Subcutaneous abdominal adipose tissue (tissue), 5 donors: ENCODE data around the gene FGF9.
A peak's percentile ranks its signal among the peaks of the same experiment; 100 is the strongest.

Experiments
- H3K27ac ChIP-seq: one replicate; pipeline ENCODE4 v1.7.0; 2013; ENCODE audit warnings: low read depth, mild to moderate bottlenecking, inconsistent platforms, low read length, moderate library complexity
- H3K27me3 ChIP-seq, 5 donors: one replicate each; pipeline ENCODE4 v1.7.0; 2013; ENCODE audit warnings: low read length in 5 of 5, inconsistent platforms in 1 of 5; ENCODE audit not compliant: control insufficient read depth in 5 of 5, insufficient read depth in 4 of 5
- H3K36me3 ChIP-seq, 5 donors: one replicate each; pipeline ENCODE4 v1.7.0; 2013; ENCODE audit warnings: low read length in 5 of 5; ENCODE audit not compliant: control insufficient read depth in 5 of 5, insufficient read depth in 5 of 5
- H3K4me1 ChIP-seq, 5 donors: one replicate each; pipeline ENCODE4 v1.7.0; 2013; ENCODE audit warnings: low read length in 5 of 5, mild to moderate bottlenecking in 3 of 5, moderate library complexity in 1 of 5; ENCODE audit not compliant: control insufficient read depth in 5 of 5, insufficient read depth in 5 of 5
- H3K4me3 ChIP-seq, 5 donors: one replicate each; pipeline ENCODE4 v1.7.0; 2013; ENCODE audit warnings: low read length in 5 of 5, low read depth in 1 of 5
- H3K9ac ChIP-seq, 5 donors: one replicate each; pipeline ENCODE4 v1.7.0; 2013; ENCODE audit warnings: low read length in 5 of 5, mild to moderate bottlenecking in 4 of 5, moderate library complexity in 3 of 5
- H3K9me3 ChIP-seq, 5 donors: one replicate each; pipeline ENCODE4 v1.7.0; 2013; ENCODE audit warnings: low read length in 5 of 5; ENCODE audit not compliant: control insufficient read depth in 5 of 5
- donor health status: healthy.
- donor health status: healthy.
- donor health status: healthy.
- donor health status: healthy.
- donor health status: healthy.

FGF9 gene

DNA sequence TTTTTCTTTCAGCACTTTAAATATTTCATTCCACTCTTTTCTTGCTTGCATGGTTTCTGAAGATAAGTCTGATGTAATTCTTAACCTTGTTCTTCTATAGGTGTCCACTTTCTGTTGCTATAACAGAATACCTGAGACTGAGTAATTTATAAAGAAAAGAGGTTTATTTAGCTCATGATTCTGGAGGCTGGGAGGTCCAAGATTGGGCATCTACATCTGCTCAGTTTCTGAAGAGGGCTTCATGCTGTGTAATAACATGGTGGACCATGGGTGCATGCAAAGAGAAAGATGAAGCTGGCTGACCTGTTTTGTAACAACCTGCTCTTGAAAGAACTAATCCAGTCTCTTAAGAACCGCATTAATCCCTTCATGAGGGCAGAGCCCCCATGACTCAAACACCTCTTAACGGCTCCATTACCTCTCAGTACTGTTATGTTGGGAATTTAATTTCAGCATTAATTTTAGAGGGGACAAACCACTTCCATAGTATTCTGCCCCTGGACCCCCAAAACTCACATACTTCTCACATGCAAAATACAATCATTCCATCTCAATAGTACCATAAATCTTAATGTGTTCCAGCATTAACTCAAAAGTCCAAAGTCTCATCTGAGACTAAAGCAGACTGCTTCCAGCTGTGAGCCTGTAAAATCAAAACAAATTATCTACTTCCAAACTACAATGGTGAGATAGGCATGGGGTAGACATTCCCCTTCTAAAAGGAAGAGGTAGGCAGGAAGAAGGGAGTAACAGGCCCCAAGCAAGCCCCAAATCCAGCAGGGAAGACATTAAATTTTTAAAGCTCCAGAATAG lies 9.6 kb upstream of the FGF9 start:
- H3K9ac ChIP-seq, result no peak overlapping the region
- H3K27ac ChIP-seq, result no peak overlapping the region
- no peak overlapping the region for H3K4me3 ChIP-seq
- H3K4me1 ChIP-seq, result no peaks in the 10 kb centered on the region
- peaks cover 0 to 4% (median 0%) of the 10 kb centered on the region in 5 donors for H3K9me3 ChIP-seq
- H3K36me3 ChIP-seq, result no peaks in the 10 kb centered on the region
- peaks cover 4 to 12% (median 9%) of the 10 kb centered on the region in 5 donors for H3K27me3 ChIP-seq

DNA sequence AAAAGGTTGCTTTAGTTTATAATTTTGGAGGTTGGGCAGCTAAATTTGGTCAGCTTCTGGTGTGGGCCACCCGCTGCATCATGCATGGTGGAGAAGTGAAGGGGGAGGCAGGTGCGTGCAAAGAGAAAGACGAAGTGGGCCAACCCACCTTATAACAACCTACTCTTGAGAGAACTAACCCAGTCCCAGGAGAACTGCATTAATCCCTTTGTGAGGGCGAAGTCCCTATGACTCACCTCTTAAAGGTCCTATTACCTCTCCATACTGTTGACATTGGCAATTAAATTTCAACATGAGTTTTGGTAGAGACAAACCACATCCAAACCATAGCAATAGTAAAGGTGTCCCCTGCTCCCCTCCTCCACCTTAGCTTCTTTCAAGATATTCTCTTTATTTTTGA lies 7.7 kb upstream of the FGF9 start:
- Histone ChIP-seq H3K27ac (no peak overlapping the region), H3K4me3 (no peak overlapping the region), H3K9ac (no peak overlapping the region), H3K36me3 (no peaks in the 10 kb centered on the region), H3K9me3 (peaks cover 0 to 4% (median 0%) of the 10 kb centered on the region in 5 donors), H3K27me3 (peaks cover 2 to 16% (median 12%) of the 10 kb centered on the region in 5 donors), H3K4me1 (no peaks in the 10 kb centered on the region)

DNA sequence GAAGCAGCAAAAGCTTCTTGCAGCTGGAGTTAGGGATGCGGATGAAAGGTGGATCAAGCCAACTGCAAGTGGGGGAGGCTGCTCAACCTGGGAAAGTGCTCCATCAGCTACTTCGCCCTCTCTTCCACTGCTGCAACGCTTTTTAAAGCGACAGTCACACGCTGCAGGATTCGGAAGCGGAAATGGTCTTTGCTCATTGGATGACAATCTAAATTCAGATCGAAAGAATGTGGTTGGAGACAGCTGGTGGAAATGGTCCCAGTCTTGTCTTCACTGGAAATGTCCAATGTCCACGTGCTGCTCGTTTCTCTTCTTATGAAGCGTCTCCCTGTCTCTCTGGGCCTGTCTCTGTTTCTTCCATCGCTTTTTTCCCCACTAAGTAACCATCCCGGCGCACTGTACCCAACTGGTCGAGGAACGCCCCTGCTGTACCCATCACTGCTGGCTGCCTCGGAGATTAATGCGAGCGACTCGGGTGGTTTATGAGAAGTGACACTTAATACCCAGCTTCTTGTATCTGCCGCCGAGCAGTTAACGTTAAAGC lies 2.1 kb upstream of the FGF9 start:
- Histone ChIP-seq H3K27me3 (peaks cover 14 to 44% (median 21%) of the 10 kb centered on the region in 5 donors), H3K4me3 (peak overlapping the region; percentile 73 to 87 (median 79)), H3K9ac (peak overlapping the region in 1 of 5 donors; percentile 30), H3K36me3 (no peaks in the 10 kb centered on the region), H3K4me1 (peaks cover 3 to 50% (median 47%) of the 10 kb centered on the region in 5 donors), H3K9me3 (no peaks in the 10 kb centered on the region), H3K27ac (no peak overlapping the region)

DNA sequence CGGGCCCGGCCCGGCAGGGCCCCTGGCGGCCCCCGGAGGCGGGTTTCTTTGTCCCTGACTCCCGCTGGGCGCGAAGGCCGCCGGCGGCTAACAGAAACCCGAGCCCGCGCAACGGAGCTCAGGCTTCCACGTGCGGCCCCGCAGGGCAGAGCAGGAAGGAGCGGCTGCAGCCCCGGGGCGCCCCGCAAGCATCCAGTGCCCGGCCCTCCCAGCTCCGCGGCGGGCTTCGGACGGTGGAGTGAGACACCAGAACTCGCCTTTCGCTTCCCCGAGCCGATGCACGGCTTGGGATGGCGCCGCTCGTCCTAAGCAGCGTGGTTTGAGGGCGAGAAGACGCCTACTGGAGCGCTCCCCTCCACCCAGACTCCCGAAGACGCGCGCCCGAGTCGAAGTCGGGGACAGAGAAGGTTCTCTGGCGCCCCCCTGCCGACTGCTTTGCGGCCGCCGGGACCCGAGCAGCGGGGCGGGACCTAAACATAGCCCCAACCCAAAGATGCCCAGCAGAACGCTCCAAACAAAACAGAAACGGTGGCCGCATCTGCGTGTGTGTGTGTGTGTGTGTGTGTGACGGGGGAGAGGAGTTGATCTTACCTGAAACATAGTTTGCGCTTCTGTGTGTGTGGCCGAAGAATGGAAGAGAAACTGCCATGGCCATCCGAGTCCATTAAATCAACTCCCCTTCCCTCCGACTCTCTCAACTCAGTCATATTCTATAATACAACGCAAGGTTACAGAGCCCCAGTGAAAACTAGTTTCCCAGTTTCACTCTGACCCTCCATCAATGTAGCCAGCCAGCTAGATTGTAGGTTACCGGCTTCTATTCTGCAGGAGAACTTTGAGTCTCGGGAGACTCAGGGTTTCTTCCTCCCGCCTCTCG lies 629 bp upstream of the FGF9 start:
- Histone ChIP-seq H3K36me3 (no peaks in the 10 kb centered on the region), H3K27ac (no peak overlapping the region), H3K27me3 (peaks cover 15 to 47% (median 27%) of the 10 kb centered on the region in 5 donors), H3K4me1 (peaks cover 3 to 63% (median 59%) of the 10 kb centered on the region in 5 donors), H3K9ac (no peak overlapping the region), H3K4me3 (peak overlapping the region; percentile 73 to 88 (median 80)), H3K9me3 (no peaks in the 10 kb centered on the region)

DNA sequence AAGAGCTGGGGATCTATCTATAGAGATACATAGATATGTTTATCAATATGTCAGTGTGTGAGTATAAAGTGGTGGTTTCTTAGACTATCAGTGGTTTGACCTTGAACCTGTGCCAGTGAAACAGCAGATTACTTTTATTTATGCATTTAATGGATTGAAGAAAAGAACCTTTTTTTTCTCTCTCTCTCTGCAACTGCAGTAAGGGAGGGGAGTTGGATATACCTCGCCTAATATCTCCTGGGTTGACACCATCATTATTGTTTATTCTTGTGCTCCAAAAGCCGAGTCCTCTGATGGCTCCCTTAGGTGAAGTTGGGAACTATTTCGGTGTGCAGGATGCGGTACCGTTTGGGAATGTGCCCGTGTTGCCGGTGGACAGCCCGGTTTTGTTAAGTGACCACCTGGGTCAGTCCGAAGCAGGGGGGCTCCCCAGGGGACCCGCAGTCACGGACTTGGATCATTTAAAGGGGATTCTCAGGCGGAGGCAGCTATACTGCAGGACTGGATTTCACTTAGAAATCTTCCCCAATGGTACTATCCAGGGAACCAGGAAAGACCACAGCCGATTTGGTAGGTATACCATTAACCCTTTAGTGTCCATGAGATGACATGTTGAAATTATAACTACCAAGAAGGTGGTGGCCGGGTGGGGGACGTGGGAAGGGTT lies 880 bp downstream of the FGF9 start:
- Histone ChIP-seq H3K9ac (peak overlapping the region in 2 of 5 donors; percentile 39 to 41), H3K36me3 (no peaks in the 10 kb centered on the region), H3K4me3 (peak overlapping the region; percentile 59 to 87 (median 79)), H3K27me3 (peaks cover 20 to 62% (median 38%) of the 10 kb centered on the region in 5 donors), H3K27ac (no peak overlapping the region), H3K4me1 (peaks cover 3 to 67% (median 63%) of the 10 kb centered on the region in 5 donors), H3K9me3 (no peaks in the 10 kb centered on the region)

DNA sequence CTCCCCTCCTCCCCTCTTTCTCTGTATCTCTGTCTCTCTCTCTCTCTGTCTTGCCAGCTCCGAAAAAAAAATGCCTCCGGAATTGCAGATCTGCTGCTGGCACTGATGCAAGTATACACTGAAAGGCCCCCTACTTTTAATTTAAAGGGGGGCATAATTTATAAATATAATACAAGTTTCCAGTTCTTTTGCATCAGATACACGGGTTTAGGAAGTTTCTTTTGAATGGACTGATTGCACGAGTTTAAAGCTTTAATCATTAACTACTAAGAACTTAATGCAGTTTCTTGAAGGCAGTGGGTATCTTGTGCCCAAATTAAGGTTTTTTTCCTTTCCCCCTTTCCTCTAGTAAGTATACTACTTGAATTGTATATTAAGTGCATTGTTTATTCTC lies 1.4 kb downstream of the FGF9 start:
- Histone ChIP-seq H3K9me3 (no peaks in the 10 kb centered on the region), H3K36me3 (no peaks in the 10 kb centered on the region), H3K27me3 (peaks cover 20 to 68% (median 43%) of the 10 kb centered on the region in 5 donors), H3K4me1 (peaks cover 3 to 67% (median 63%) of the 10 kb centered on the region in 5 donors), H3K27ac (no peak overlapping the region), H3K4me3 (peak overlapping the region in 2 of 5 donors; percentile 25 to 87), H3K9ac (no peak overlapping the region)

DNA sequence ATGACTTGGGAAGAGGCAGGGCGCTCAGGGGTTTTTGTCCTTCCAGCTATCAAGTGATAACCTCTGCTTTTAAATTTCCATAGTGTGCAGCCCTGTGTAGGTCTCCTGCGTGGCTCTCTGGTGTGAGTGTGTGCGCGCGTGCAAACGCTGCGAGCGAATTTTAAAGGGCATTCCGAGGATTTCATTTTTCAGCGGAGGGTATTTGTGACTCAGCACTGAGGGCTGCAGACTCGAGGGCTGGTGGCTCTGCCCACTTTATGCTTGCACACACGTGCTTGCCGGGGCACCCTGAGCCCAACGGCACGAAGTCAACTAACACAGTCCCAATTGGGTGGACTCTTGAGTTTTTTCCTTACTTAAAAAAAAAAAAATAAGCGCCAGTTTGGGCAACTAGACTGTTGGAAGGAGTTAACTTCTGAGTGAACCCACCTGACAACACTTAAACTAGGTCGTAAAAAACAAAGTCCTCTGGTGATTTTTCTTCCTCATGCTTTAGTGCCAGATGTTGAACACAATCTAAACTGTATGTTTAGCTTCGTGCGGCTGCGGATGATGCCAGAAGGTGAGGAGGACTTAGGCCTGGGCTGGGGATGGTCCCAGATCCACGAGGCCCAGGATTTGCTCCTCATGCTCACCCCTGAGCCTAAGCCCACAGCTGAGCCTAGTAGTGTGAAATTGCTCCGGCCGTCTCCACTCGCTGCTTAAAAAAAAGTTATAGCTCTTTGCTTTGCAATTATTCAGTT lies 2.1 kb downstream of the FGF9 start:
- Histone ChIP-seq H3K9me3 (no peaks in the 10 kb centered on the region), H3K4me1 (peaks cover 3 to 67% (median 63%) of the 10 kb centered on the region in 5 donors), H3K9ac (peak overlapping the region in 1 of 5 donors; percentile 25), H3K4me3 (peak overlapping the region; percentile 41 to 87 (median 72)), H3K27me3 (peaks cover 20 to 63% (median 46%) of the 10 kb centered on the region in 5 donors), H3K36me3 (no peaks in the 10 kb centered on the region), H3K27ac (no peak overlapping the region)

DNA sequence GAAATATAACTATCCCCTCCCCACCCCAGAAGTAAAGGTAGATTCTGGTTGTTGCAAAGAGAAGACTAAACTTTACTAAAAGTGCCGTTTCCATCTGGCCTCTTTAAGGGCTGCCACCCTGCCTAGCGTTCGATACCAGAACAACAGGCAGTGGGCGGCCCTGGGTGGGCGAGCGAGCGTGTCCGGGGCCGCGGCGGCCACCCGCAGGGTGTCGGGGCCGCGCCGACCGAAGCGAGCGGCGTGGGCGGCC lies 2.6 kb downstream of the FGF9 start:
- Histone ChIP-seq H3K4me3 (peak overlapping the region; percentile 41 to 87 (median 72)), H3K9me3 (no peaks in the 10 kb centered on the region), H3K4me1 (peaks cover 3 to 67% (median 63%) of the 10 kb centered on the region in 5 donors), H3K27ac (no peak overlapping the region), H3K27me3 (peaks cover 19 to 62% (median 42%) of the 10 kb centered on the region in 5 donors), H3K36me3 (no peaks in the 10 kb centered on the region), H3K9ac (peak overlapping the region in 1 of 5 donors; percentile 25)
